22Rv1 (cell line): Measurements from ENCODE around the gene UCP3.

Experiments used
- H3K27ac ChIP-seq: fragments of 450-650 bp; 2 replicates; pipeline ENCODE4 v1.5.1; 2017
- ZFX ChIP-seq: fragments of 450-650 bp; IDR thresholded peaks from 2 replicates; pipeline ENCODE4 v1.6.1; 2017; ENCODE audit warnings: antibody characterized with exemption, borderline replicate concordance
- TF ChIP-seq, protein P1 (sequence below): fragments of 450-650 bp; IDR thresholded peaks from 2 replicates; pipeline ENCODE4 v1.5.1; 2017; ENCODE audit warnings: mild to moderate bottlenecking

The UCP3 gene

DNA sequence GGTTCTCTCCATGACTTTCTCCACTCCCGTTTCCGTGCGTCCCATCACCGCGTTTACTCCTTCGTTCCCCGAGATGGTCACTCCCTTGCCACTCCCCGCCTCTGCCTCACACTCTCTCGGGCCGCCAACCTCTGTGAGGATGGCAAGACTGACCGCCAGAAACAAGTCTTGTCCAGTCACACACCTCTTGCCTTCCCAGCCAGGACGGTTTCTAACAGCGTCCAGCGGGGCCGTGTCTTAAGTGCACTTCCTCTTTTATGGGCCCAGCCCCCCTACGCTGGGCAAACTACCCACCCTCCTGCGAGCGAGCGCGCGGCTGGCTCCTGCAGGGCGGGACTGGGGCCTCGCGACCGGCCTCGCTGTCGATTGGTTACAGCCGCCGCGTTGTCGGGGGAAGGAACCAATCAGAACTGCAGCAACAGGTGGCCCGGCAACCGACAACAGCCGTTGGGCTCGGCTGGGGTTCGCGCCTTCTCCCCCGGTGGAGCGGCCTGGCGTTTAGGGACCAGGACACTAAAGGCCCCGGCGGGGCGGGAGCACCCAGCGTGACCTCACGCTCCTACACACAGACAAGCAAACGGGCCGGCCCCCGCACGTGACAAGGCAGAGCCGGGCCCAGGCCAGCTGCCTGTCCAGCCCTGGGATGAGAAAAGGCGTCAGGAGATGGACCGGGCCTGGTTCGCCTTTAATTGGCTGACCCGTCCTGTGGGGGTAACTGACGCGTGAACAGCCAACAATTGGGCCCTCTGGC, 25.7 kb downstream of the UCP3 start:
- H3K27ac ChIP-seq, result peak overlapping the region; percentile 93
- no peak for TF ChIP-seq ZFX
- TF ChIP-seq, protein P1, sequence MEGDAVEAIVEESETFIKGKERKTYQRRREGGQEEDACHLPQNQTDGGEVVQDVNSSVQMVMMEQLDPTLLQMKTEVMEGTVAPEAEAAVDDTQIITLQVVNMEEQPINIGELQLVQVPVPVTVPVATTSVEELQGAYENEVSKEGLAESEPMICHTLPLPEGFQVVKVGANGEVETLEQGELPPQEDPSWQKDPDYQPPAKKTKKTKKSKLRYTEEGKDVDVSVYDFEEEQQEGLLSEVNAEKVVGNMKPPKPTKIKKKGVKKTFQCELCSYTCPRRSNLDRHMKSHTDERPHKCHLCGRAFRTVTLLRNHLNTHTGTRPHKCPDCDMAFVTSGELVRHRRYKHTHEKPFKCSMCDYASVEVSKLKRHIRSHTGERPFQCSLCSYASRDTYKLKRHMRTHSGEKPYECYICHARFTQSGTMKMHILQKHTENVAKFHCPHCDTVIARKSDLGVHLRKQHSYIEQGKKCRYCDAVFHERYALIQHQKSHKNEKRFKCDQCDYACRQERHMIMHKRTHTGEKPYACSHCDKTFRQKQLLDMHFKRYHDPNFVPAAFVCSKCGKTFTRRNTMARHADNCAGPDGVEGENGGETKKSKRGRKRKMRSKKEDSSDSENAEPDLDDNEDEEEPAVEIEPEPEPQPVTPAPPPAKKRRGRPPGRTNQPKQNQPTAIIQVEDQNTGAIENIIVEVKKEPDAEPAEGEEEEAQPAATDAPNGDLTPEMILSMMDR, result no peak

DNA sequence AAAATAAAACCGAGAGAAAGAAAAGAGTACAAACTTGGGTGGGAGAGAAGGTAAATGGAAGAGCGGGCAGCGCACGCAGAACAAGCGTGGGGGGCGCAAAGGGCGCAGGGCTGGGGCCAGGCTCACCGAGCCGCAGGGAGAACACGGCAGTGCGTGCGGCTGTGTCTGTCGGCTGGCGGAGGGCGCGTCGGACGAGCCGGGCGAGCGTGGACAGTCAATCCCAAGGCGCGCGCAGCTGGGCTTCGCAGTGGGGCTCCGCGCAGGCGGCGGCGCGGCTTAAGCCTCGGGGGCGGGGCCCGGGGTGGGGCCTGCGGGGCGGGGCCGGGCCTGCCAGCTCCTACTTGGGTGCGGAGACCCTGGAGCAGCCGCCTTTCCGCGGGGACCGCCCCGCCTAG, 26.3 kb downstream of the UCP3 start, which contains the start of gene UCP2:
TSS of gene UCP2 (minus strand) at position 249 of the 395 bp plus-strand sequence. CDS start 4,465 bp downstream, outside the sequence.
- TF ChIP-seq, protein P1, result no peak
- no peak for TF ChIP-seq ZFX
- peak within 1 kb of the TSS; percentile 93 for H3K27ac ChIP-seq

DNA sequence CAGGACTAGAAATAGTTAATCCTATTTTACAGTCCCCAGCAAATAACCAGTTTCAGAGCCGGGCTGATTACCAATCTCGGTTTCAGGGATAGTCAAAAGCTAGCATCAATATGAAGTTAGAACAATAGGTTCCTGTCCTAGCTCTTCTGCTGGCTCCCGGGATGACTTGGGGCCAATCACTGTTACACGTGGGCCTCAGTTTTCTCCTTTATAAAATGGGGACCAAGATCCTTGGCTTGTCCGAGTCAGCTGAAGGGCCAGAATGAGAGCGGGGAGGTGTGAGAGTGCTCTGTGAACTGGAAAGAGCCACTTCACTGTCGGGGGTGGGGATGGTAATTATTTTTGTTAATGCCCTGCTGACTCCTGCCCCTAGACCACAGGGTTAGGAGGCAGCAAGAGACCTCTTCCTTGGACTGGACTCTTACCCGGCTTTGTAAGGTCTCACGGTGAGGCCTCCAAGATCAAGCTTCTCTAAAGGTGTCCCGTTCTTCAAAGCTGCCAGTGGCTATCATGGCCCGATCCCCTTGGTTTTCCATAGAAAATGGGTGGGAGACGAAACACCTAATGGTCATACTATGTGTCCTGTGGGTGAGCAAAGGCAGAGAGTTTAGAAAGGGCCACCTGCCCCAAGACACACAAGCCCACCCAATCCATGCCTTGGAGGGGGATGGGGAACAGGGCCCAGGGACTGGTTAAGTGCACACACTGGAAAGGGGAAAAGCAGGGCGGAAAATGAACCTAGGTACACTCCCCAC, 27.7 kb downstream of the UCP3 start:
- TF ChIP-seq, protein P1, result no peak
- TF ChIP-seq ZFX, result no peak
- no peak overlapping the region for H3K27ac ChIP-seq

DNA sequence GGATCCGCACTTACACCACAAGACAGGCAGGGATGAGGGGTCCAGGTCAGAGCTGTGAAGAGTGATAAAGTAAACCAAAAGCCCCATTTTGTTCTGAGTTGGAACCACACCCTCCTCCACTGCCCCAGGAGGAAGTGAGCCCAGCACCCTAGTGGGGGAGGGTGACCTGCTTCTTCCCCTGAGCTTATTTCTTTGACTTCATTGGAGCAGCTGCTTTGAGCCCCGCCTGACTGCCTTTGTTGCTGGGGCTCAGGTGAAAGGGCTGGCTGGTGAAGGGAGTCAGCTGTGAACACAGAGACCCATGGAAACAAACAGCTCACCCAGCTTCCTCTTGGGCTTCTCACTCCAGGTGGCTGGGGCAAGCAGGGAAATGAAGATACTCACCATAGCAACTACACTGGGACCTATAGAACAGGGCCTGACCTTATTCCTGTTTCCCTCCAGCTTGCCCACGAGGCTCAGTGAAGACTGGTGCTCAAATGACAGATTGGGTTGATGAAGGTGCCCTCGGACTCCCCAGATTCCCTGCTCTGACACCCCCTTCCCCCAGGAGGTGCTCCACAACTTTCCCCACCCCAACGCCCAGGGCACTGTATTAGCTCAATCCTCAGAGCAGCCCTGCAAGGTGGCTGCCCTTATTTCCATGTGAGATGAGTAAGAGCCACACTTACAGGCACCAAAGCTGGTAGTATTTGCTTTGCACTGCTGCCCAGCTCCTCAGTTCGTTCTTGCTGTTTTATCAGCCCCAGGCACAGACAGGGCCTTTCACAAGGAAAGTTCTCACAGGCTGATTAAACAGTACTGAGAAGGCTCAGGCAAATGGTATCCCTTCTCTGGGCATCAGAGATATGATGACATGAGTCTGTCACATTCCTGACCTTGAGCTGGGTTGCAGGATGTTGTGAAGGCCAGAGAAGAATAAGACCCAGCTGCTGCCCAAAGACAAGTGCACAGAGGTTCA, 28.6 kb downstream of the UCP3 start:
- no peak overlapping the region for H3K27ac ChIP-seq

DNA sequence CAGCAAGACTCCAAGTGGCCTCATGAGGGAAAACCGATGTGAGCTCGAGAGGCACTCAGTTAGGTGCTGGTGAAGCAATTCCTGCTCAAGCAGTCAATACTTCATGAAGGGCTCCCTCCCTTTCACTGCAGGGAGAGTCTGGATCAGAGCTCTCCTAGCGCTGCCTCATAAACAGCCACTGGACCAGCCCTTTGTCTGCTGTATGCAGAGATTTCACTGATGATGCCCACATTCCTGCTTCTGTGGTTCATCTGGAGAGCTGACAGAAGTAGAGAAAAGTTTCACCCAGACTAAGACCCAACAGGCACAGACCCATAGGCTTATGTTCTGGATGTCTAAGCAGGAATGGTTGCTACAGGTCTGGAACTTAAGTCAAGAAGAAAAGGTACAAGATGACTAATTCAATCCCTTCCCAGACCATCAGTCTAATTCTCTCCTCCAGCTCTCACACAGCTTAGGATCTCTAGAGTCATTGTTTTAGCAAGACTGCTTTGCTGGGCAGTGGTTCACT, 30.3 kb downstream of the UCP3 start:
- no peak overlapping the region for H3K27ac ChIP-seq
- no peak for TF ChIP-seq ZFX
- TF ChIP-seq, protein P1, result no peak

More for the DNA sequence above, 28.6 kb downstream of the UCP3 start:
- TF ChIP-seq ZFX, result no peak
- TF ChIP-seq, protein P1, result no peak

DNA sequence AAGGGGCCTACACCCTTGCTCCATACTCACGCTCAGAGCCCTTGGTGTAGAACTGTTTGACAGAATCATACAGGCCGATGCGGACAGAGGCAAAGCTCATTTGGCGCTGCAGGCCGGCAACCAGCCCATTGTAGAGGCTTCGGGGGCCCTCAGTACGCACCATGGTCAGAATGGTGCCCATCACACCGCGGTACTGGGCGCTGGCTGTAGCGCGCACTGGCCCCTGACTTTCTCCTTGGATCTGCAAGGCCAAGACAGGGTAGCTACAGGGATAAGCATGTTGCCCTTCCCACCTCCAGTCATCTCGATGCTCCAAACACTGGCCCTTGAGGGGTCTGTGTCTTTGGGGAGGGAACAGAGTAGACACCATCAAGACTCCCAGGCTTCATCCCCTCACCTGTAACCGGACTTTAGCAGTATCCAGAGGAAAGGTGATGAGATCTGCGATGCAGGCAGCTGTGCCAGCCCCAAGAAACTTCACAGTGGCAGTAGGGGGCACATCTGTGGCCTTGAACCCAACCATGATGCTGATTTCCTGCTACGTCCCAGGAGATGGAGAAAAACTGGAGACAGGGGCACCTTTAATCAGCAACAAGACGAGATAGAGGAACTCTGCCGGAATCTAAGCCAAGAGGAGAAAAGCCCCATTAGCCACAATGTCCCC, 30.9 kb downstream of the UCP3 start:
- no peak overlapping the region for H3K27ac ChIP-seq

More for the DNA sequence above, 30.9 kb downstream of the UCP3 start:
- no peak for TF ChIP-seq ZFX
- TF ChIP-seq, protein P1, result no peak
